Astrocyte (in vitro differentiated cells and primary cell): ENCODE data around the gene CA10. TPM values are rescaled to one million over a fixed set of nuclear protein-coding genes. Genes with fewer than 3 reads are reported as not detected.
A peak's percentile ranks its signal among the peaks of the same experiment; 100 is the strongest.

Experiments
- DNase-seq: peaks from one replicate; pipeline ENCODE4 v3.0.0-alpha.2; 2010; ENCODE audit warnings: low read depth
- FAIRE-seq: peaks from 2 replicates; lab custom pipeline; 2011; peaks lifted over from hg19 to GRCh38; lab: Jason Lieb, UNC
- H2AFZ ChIP-seq: 2 replicates; pipeline ENCODE4 v1.6.0; 2012; ENCODE audit warnings: low read depth, low read length, inconsistent platforms
- H3K27ac ChIP-seq: 2 replicates; pipeline ENCODE4 v1.5.1; 2011; ENCODE audit warnings: low read depth, low read length, inconsistent platforms
- H3K27me3 ChIP-seq: 2 replicates; pipeline ENCODE4 v1.6.0; 2011; ENCODE audit warnings: low read length, inconsistent platforms; ENCODE audit not compliant: insufficient read depth
- H3K36me3 ChIP-seq: 2 replicates; pipeline ENCODE4 v1.5.1; 2011; ENCODE audit warnings: low read length, inconsistent platforms; ENCODE audit not compliant: insufficient read depth
- H3K4me1 ChIP-seq: 2 replicates; pipeline ENCODE4 v1.5.1; 2011; ENCODE audit warnings: low read length, inconsistent platforms; ENCODE audit not compliant: insufficient read depth
- H3K4me2 ChIP-seq: 2 replicates; pipeline ENCODE4 v1.6.0; 2012; ENCODE audit warnings: low read length, inconsistent platforms
- H3K4me3 ChIP-seq: 2 replicates; pipeline ENCODE4 v1.5.1; 2011; ENCODE audit warnings: low read depth, mild to moderate bottlenecking, low read length, inconsistent platforms; ENCODE audit not compliant: insufficient read depth
- H3K79me2 ChIP-seq: 2 replicates; pipeline ENCODE4 v1.6.0; 2012; ENCODE audit warnings: mild to moderate bottlenecking, low read length, inconsistent platforms; ENCODE audit not compliant: insufficient read depth
- H3K9ac ChIP-seq: 2 replicates; pipeline ENCODE4 v1.6.0; 2012; ENCODE audit warnings: mild to moderate bottlenecking, low read length, inconsistent platforms
- H3K9me3 ChIP-seq: 2 replicates; pipeline ENCODE4 v1.5.1; 2012; ENCODE audit warnings: low read depth, mild to moderate bottlenecking, low read length, inconsistent platforms; ENCODE audit not compliant: insufficient read depth
- H4K20me1 ChIP-seq: 2 replicates; pipeline ENCODE4 v1.6.0; 2012; ENCODE audit warnings: low read length, inconsistent platforms; ENCODE audit not compliant: insufficient read depth
- H3K27ac Mint-ChIP-seq: one replicate; pipeline ENCODE4 v1.8.0; 2021; ENCODE audit warnings: mild to moderate bottlenecking, mixed read lengths; ENCODE audit not compliant: unreplicated experiment
- H3K27me3 Mint-ChIP-seq: one replicate; pipeline ENCODE4 v1.8.0; 2021; ENCODE audit warnings: low read depth, mixed read lengths; ENCODE audit not compliant: unreplicated experiment
- H3K36me3 Mint-ChIP-seq: one replicate; pipeline ENCODE4 v1.8.0; 2021; ENCODE audit warnings: low read depth, mixed read lengths; ENCODE audit not compliant: unreplicated experiment
- H3K4me1 Mint-ChIP-seq: one replicate; pipeline ENCODE4 v1.8.0; 2021; ENCODE audit warnings: low read depth, mixed read lengths; ENCODE audit not compliant: unreplicated experiment
- H3K4me3 Mint-ChIP-seq: one replicate; pipeline ENCODE4 v1.8.0; 2021; ENCODE audit warnings: mild to moderate bottlenecking, moderate library complexity, mixed read lengths; ENCODE audit not compliant: unreplicated experiment
- H3K9me3 Mint-ChIP-seq: one replicate; pipeline ENCODE4 v1.8.0; 2021; ENCODE audit warnings: mild to moderate bottlenecking, mixed read lengths; ENCODE audit not compliant: unreplicated experiment
- CTCF ChIP-seq: IDR thresholded peaks from 2 replicates; pipeline ENCODE4 v1.5.1; 2011; ENCODE audit warnings: low read depth, mild to moderate bottlenecking, inconsistent platforms, low read length, moderate library complexity; ENCODE audit not compliant: insufficient read depth
- EZH2 ChIP-seq: IDR thresholded peaks from 2 replicates; pipeline ENCODE4 v1.6.1; 2012; ENCODE audit warnings: mild to moderate bottlenecking, low read length, inconsistent platforms; ENCODE audit not compliant: insufficient read depth
- total RNA-seq: library from RNA; stranded (reverse); gene quantifications from 2 replicates; pipeline ENCODE4 v1.2.1, GENCODE V29; 2021

The CA10 gene
- total RNA-seq, 1 donor from 2014 or later: 0.43 TPM

- Mint-ChIP-seq H3K9me3 (no peaks in the 10 kb centered on the region), H3K27ac (no peak overlapping the region), H3K4me1 (no peaks in the 10 kb centered on the region), H3K4me3 (no peak overlapping the region), H3K27me3 (peaks cover 6% of the 10 kb centered on the region), H3K36me3 (no peaks in the 10 kb centered on the region)
- Histone ChIP-seq H3K9ac (no peak overlapping the region), H4K20me1 (no peaks in the 10 kb centered on the region), H3K27me3 (no peaks in the 10 kb centered on the region), H3K4me2 (no peak overlapping the region), H3K4me3 (no peak overlapping the region), H3K36me3 (no peaks in the 10 kb centered on the region), H3K4me1 (no peaks in the 10 kb centered on the region), H2AFZ (no peak overlapping the region), H3K79me2 (no peaks in the 10 kb centered on the region), H3K9me3 (peaks cover 3% of the 10 kb centered on the region), H3K27ac (no peak overlapping the region)
- FAIRE-seq (no peak), DNase-seq (no peak)
- no peak for TF ChIP-seq CTCF
- TF ChIP-seq EZH2: no peak
These were observed 423.5 kb downstream of the CA10 start for GRCh38 chr17:51734976-51735375.

GRCh38 chr17:51734462-51734861 is 424.1 kb downstream of the CA10 start:
- peaks cover 6% of the 10 kb centered on the region for H3K27me3 Mint-ChIP-seq

More at GRCh38 chr17:51734462-51734861, 424.1 kb downstream of the CA10 start:
- no peak for FAIRE-seq
- H3K4me3 ChIP-seq: no peak overlapping the region
- DNase-seq: no peak
- H3K9ac ChIP-seq: no peak overlapping the region
- no peak overlapping the region for H2AFZ ChIP-seq
- H3K4me1 Mint-ChIP-seq: no peaks in the 10 kb centered on the region
- H3K27ac Mint-ChIP-seq: no peak overlapping the region
- no peaks in the 10 kb centered on the region for H3K27me3 ChIP-seq
- no peak overlapping the region for H3K4me3 Mint-ChIP-seq
- H3K27ac ChIP-seq: no peak overlapping the region
- no peaks in the 10 kb centered on the region for H3K36me3 Mint-ChIP-seq
- H3K36me3 ChIP-seq: no peaks in the 10 kb centered on the region
- H3K9me3 Mint-ChIP-seq: no peaks in the 10 kb centered on the region
- peaks cover 3% of the 10 kb centered on the region for H3K9me3 ChIP-seq
- H4K20me1 ChIP-seq: no peaks in the 10 kb centered on the region
- H3K79me2 ChIP-seq: no peaks in the 10 kb centered on the region
- H3K4me2 ChIP-seq: no peak overlapping the region
- H3K4me1 ChIP-seq: no peaks in the 10 kb centered on the region
- peak; percentile 15 for TF ChIP-seq CTCF
- no peak for TF ChIP-seq EZH2
